Measurements from ENCODE around the gene LCN2. TPM values are rescaled to one million over a fixed set of nuclear protein-coding genes. Genes with fewer than 3 reads are reported as not detected.

The LCN2 gene
- total RNA-seq, 4 donors from 2014 or later: 6.0 to 45.7 (median 22.3) TPM

DNA sequence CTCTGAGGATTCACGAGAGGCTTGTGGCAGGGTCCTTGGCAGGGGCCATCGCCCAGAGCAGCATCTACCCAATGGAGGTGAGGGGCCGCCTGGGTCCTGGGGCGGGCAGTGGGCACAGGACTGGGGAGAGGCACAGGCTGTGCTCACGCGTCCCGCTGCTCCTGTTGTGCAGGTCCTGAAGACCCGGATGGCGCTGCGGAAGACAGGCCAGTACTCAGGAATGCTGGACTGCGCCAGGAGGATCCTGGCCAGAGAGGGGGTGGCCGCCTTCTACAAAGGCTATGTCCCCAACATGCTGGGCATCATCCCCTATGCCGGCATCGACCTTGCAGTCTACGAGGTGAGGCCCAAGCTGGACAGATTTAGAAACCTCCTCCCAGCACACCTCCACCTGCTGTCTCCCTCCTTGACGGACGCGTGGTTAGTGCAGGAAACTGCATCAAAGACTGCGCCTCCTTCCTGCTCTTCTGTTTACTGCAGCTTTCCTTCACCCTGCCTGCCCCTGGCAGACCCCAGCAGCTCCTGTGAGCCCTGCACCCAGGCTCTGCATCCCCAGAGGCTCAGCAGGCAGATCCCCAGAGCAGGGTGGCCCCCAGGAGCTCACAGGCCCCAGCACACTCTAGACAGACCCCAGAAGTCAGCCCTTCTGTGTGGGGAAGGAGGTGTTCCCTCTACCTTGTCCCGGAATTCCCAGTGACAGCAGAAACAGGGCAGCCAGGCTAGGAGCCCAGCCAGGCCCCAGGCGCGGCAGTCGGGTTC lies 42.9 kb upstream of the LCN2 start:
- Histone ChIP-seq H3K36me3 (peaks cover 67% of the 10 kb centered on the region), H3K27ac (no peak overlapping the region), H3K27me3 (no peaks in the 10 kb centered on the region), H3K4me1 (peaks cover 16% of the 10 kb centered on the region), H3K4me3 (no peak overlapping the region), H3K9me3 (no peaks in the 10 kb centered on the region)
- DNase-seq (ENCODE audit: low spot score in 2 of 2): no peak
- 95% methylated on average over 11 of the region's 23 CpGs for WGBS
- TF ChIP-seq EP300 (IDR thresholded peaks at IDR 0.05) (no peak), CTCF (IDR thresholded peaks at IDR 0.05) (no peak), POLR2A (IDR thresholded peaks at IDR 0.05) (no peak), POLR2AphosphoS5 (IDR thresholded peaks at IDR 0.05) (no peak)

DNA sequence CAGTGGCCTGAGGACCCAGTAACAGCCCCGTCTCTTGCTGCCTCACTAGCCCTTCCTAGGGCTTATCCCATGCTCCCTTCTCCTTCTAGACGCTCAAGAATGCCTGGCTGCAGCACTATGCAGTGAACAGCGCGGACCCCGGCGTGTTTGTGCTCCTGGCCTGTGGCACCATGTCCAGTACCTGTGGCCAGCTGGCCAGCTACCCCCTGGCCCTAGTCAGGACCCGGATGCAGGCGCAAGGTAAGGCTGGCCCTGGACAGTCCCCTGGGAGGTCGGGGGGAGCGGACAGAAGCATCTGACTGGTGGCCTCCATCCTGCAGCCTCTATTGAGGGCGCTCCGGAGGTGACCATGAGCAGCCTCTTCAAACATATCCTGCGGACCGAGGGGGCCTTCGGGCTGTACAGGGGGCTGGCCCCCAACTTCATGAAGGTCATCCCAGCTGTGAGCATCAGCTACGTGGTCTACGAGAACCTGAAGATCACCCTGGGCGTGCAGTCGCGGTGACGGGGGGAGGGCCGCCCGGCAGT lies 42.2 kb upstream of the LCN2 start:
- Histone ChIP-seq H3K36me3 (peaks cover 60% of the 10 kb centered on the region), H3K4me3 (no peak overlapping the region), H3K4me1 (peaks cover 14% of the 10 kb centered on the region), H3K27me3 (no peaks in the 10 kb centered on the region), H3K27ac (no peak overlapping the region), H3K9me3 (no peaks in the 10 kb centered on the region)
- no peak for TF ChIP-seq POLR2AphosphoS5 (IDR thresholded peaks at IDR 0.05)
- TF ChIP-seq EP300 (IDR thresholded peaks at IDR 0.05): no peak
- no peak for TF ChIP-seq CTCF (IDR thresholded peaks at IDR 0.05)
- TF ChIP-seq POLR2A (IDR thresholded peaks at IDR 0.05): no peak
- 100% methylated on average over 2 of the region's 23 CpGs for WGBS
- DNase-seq (ENCODE audit: low spot score in 2 of 2): peak in 1 of 2 donors; percentile 64

GRCh38 chr9:128107468-128108268 lies 41.6 kb upstream of the LCN2 start:
- Histone ChIP-seq H3K4me3 (no peak overlapping the region), H3K4me1 (peaks cover 14% of the 10 kb centered on the region), H3K9me3 (no peaks in the 10 kb centered on the region), H3K36me3 (peaks cover 54% of the 10 kb centered on the region), H3K27me3 (no peaks in the 10 kb centered on the region), H3K27ac (no peak overlapping the region)
- TF ChIP-seq EP300 (IDR thresholded peaks at IDR 0.05) (no peak), CTCF (IDR thresholded peaks at IDR 0.05) (no peak), POLR2A (IDR thresholded peaks at IDR 0.05) (no peak), POLR2AphosphoS5 (IDR thresholded peaks at IDR 0.05) (no peak)
- peak in 1 of 2 donors; percentile 64 for DNase-seq (ENCODE audit: low spot score in 2 of 2)
- WGBS: 93% methylated on average over 10 of the region's 18 CpGs

DNA sequence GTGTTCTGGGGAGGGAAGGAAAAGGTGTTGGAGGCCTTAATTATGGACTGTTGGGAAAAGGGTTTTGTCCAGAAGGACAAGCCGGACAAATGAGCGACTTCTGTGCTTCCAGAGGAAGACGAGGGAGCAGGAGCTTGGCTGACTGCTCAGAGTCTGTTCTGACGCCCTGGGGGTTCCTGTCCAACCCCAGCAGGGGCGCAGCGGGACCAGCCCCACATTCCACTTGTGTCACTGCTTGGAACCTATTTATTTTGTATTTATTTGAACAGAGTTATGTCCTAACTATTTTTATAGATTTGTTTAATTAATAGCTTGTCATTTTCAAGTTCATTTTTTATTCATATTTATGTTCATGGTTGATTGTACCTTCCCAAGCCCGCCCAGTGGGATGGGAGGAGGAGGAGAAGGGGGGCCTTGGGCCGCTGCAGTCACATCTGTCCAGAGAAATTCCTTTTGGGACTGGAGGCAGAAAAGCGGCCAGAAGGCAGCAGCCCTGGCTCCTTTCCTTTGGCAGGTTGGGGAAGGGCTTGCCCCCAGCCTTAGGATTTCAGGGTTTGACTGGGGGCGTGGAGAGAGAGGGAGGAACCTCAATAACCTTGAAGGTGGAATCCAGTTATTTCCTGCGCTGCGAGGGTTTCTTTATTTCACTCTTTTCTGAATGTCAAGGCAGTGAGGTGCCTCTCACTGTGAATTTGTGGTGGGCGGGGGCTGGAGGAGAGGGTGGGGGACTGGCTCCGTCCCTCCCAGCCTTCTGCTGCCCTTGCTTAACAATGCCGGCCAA lies 40.8 kb upstream of the LCN2 start:
- H3K27ac ChIP-seq: no peak overlapping the region
- 79% methylated on average over 14 of the region's 15 CpGs for WGBS
- DNase-seq (ENCODE audit: low spot score in 2 of 2): no peak
- TF ChIP-seq EP300 (IDR thresholded peaks at IDR 0.05) (no peak), POLR2A (IDR thresholded peaks at IDR 0.05) (no peak), CTCF (IDR thresholded peaks at IDR 0.05) (no peak), POLR2AphosphoS5 (IDR thresholded peaks at IDR 0.05) (no peak)
- peaks cover 47% of the 10 kb centered on the region for H3K36me3 ChIP-seq
- no peaks in the 10 kb centered on the region for H3K9me3 ChIP-seq
- H3K4me3 ChIP-seq: no peak overlapping the region
- H3K27me3 ChIP-seq: no peaks in the 10 kb centered on the region
- peaks cover 14% of the 10 kb centered on the region for H3K4me1 ChIP-seq
